Neural cell (in vitro differentiated cells): ENCODE measurements around the gene TMEM134. TPM values are rescaled to one million over a fixed set of nuclear protein-coding genes. Genes with fewer than 3 reads are reported as not detected.

ENCODE experiments used
- H2AFZ ChIP-seq: fragments of 200-600, 300-800 bp; sonication (generic), shearing (Covaris generic); 2 replicates; pipeline ENCODE4 v1.6.0; 2014; ENCODE audit warnings: low read depth, mild to moderate bottlenecking, antibody characterized with exemption, low read length, moderate library complexity
- H3F3A ChIP-seq: fragments of 200-600 bp; shearing (Covaris generic); 2 replicates; pipeline ENCODE4 v1.6.1; 2016; ENCODE audit warnings: mild to moderate bottlenecking, moderate library complexity, mixed read lengths, antibody characterized with exemption, low read length; ENCODE audit not compliant: insufficient read depth, poor library complexity, severe bottlenecking
- H3K27ac ChIP-seq: fragments of 200-600, 300-800 bp; sonication (generic), shearing (Covaris generic); 2 replicates; pipeline ENCODE4 v1.5.1; 2014; ENCODE audit warnings: mild to moderate bottlenecking, low read length, moderate library complexity
- H3K27me3 ChIP-seq: fragments of 300-800, 200-600 bp; sonication (generic), shearing (Covaris generic); 2 replicates; pipeline ENCODE4 v1.6.0; 2014; ENCODE audit warnings: mild to moderate bottlenecking, low read depth, low read length, moderate library complexity; ENCODE audit not compliant: insufficient read depth
- H3K36me3 ChIP-seq: fragments of 300-800, 200-600 bp; sonication (generic), shearing (Covaris generic); 2 replicates; pipeline ENCODE4 v1.5.1; 2014; ENCODE audit warnings: mild to moderate bottlenecking, antibody characterized with exemption, low read length, moderate library complexity; ENCODE audit not compliant: insufficient read depth
- H3K4me2 ChIP-seq: fragments of 300-800, 200-600 bp; sonication (generic), shearing (Covaris generic); 2 replicates; pipeline ENCODE4 v1.6.0; 2014; ENCODE audit warnings: mild to moderate bottlenecking, low read length
- H3K4me3 ChIP-seq: fragments of 300-800, 200-600 bp; sonication (generic), shearing (Covaris generic); 2 replicates; pipeline ENCODE4 v1.5.1; 2014; ENCODE audit warnings: mild to moderate bottlenecking, low read length, moderate library complexity
- H3K79me2 ChIP-seq: fragments of 200-600 bp; shearing (Covaris generic); replicated peaks from 2 replicates; pipeline ENCODE4 v1.6.0; 2014; ENCODE audit warnings: mild to moderate bottlenecking, low read length, moderate library complexity; ENCODE audit not compliant: insufficient read depth
- H3K9ac ChIP-seq: fragments of 300-800, 200-600 bp; sonication (generic), shearing (Covaris generic); 2 replicates; pipeline ENCODE4 v1.6.1; 2016; ENCODE audit warnings: mild to moderate bottlenecking, low read length, mixed read lengths
- H3K9me2 ChIP-seq: fragments of 200-600 bp; shearing (Covaris generic); 2 replicates; pipeline ENCODE4 v1.6.1; 2016; ENCODE audit warnings: mild to moderate bottlenecking, low read length, mixed read lengths; ENCODE audit not compliant: insufficient read depth
- H3K9me3 ChIP-seq: fragments of 200-600, 300-800 bp; sonication (generic), shearing (Covaris generic); 2 replicates; pipeline ENCODE4 v1.6.1; 2016; ENCODE audit warnings: mild to moderate bottlenecking, mixed run types, low read length, moderate library complexity, mixed read lengths
- H4K20me1 ChIP-seq: fragments of 200-600 bp; shearing (Covaris generic); 2 replicates; pipeline ENCODE4 v1.6.1; 2016; ENCODE audit warnings: mild to moderate bottlenecking, mixed run types; ENCODE audit not compliant: insufficient read depth
- CTCF ChIP-seq: fragments of 450-650 bp; IDR thresholded peaks from 2 replicates; pipeline ENCODE4 v1.5.1; 2014; ENCODE audit warnings: antibody characterized with exemption, mild to moderate bottlenecking, moderate library complexity; ENCODE audit not compliant: poor library complexity, severe bottlenecking
- EP300 ChIP-seq: fragments of 450-650 bp; conservative IDR thresholded peaks from 2 replicates; pipeline ENCODE4 v1.6.1; 2014; ENCODE audit warnings: antibody characterized with exemption, mild to moderate bottlenecking, moderate library complexity; ENCODE audit not compliant: poor library complexity, severe bottlenecking
- EZH2 ChIP-seq: fragments of 200-600, 300-800 bp; shearing (Covaris generic), sonication (generic); IDR thresholded peaks from 2 replicates; pipeline ENCODE4 v1.6.1; 2014; ENCODE audit warnings: antibody characterized with exemption, low read length, borderline replicate concordance, mild to moderate bottlenecking; ENCODE audit not compliant: insufficient read depth, poor library complexity, severe bottlenecking
- MXI1 ChIP-seq: fragments of 450-650 bp; conservative IDR thresholded peaks from 2 replicates; pipeline ENCODE4 v1.6.1; 2014; ENCODE audit warnings: antibody characterized with exemption, mild to moderate bottlenecking; ENCODE audit not compliant: poor library complexity, severe bottlenecking
- POLR2AphosphoS5 ChIP-seq: IDR thresholded peaks from 2 replicates; pipeline ENCODE4 v1.6.1; 2012
- RAD21 ChIP-seq: fragments of 450-650 bp; conservative IDR thresholded peaks from 2 replicates; pipeline ENCODE4 v1.6.1; 2014; ENCODE audit warnings: antibody characterized with exemption, mild to moderate bottlenecking, moderate library complexity
- REST ChIP-seq: IDR thresholded peaks from 2 replicates; pipeline ENCODE4 v1.6.1; 2012; ENCODE audit warnings: borderline replicate concordance
- SMC3 ChIP-seq: fragments of 450-650 bp; conservative IDR thresholded peaks from 2 replicates; pipeline ENCODE4 v1.6.1; 2014; ENCODE audit warnings: antibody characterized with exemption, mild to moderate bottlenecking, moderate library complexity; ENCODE audit not compliant: poor library complexity
- TAF1 ChIP-seq: IDR thresholded peaks from 2 replicates; pipeline ENCODE4 v1.6.1; 2012; ENCODE audit warnings: low read depth
- polyA plus RNA-seq: library from polyadenylated mRNA; depleted of rRNA; stranded (reverse); fragments of >200 nt; gene quantifications from 2 replicates; pipeline ENCODE4 v1.2.3, GENCODE V29; 2014

TMEM134 gene
- polyA plus RNA-seq, 1 donor from 2014 or later: 50.3 TPM

DNA sequence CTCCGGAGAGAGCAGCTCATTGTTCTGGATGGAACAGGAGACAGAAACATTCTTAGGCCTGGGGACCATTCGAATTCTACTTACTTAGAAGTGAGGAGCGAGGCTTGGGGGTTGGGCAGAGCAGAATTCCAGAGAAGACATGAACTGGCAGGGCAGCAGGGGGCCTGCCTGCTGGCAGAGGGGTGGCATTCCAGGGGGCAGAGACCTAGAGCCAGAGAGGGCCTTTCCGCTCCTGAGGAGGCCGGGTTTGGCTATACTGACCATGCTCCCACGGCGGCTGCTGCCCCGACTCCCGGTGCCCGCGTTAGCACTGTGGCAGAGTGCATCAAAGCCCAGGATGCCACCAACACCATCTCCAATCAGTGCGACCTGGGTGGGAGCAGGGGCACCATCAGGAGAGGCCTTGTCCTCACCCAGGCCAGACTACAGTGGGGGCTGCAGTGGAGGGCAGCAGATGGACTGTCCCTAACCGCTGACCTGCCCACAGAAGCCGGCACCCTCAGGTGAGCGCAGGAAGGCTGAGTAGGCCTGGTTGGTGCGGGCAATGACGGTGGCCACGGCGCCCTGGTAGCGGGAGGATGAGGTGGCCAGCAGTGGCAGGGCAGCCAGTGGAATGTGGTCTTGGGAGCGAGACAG, 28.7 kb upstream of the TMEM134 start:
- H4K20me1 ChIP-seq: no peaks in the 10 kb centered on the region
- no peaks in the 10 kb centered on the region for H3K27me3 ChIP-seq
- H3K4me3 ChIP-seq: no peak overlapping the region
- TF ChIP-seq TAF1: no peak
- no peak for TF ChIP-seq MXI1
- no peaks in the 10 kb centered on the region for H3K36me3 ChIP-seq
- peaks cover 4% of the 10 kb centered on the region for H3K79me2 ChIP-seq
- H3K9me3 ChIP-seq: no peaks in the 10 kb centered on the region
- no peaks in the 10 kb centered on the region for H3F3A ChIP-seq
- H2AFZ ChIP-seq: no peak overlapping the region
- H3K4me2 ChIP-seq: no peak overlapping the region
- H3K9ac ChIP-seq: no peak overlapping the region
- H3K27ac ChIP-seq: no peak overlapping the region
- no peaks in the 10 kb centered on the region for H3K9me2 ChIP-seq

- no peak for TF ChIP-seq RAD21
- TF ChIP-seq TAF1: no peak
- no peak for TF ChIP-seq SMC3
- TF ChIP-seq EZH2: no peak
- TF ChIP-seq EP300: no peak
- no peak for TF ChIP-seq CTCF
- no peak for TF ChIP-seq POLR2AphosphoS5
- TF ChIP-seq REST: no peak
- Histone ChIP-seq H3F3A (no peaks in the 10 kb centered on the region), H3K27me3 (no peaks in the 10 kb centered on the region), H4K20me1 (no peaks in the 10 kb centered on the region), H3K79me2 (no peaks in the 10 kb centered on the region), H3K9ac (no peak overlapping the region), H3K9me3 (no peaks in the 10 kb centered on the region), H3K9me2 (no peaks in the 10 kb centered on the region), H3K27ac (no peak overlapping the region), H2AFZ (no peak overlapping the region), H3K4me3 (no peak overlapping the region), H3K4me2 (no peak overlapping the region), H3K36me3 (no peaks in the 10 kb centered on the region)
Measured at GRCh38 chr11:67496113-67496512, 27.1 kb upstream of the TMEM134 start.
